ENCODE data around the gene MRPL28. TPM values are rescaled to one million over a fixed set of nuclear protein-coding genes. Genes with fewer than 3 reads are reported as not detected.
"Not testable (repeated sequence)": the region's sequence is repeated elsewhere in the genome, so short reads cannot be mapped to it uniquely, and the experiment has no call there.

MRPL28 gene
- total RNA-seq, 6 donors from 2014 or later, result 48.8 to 83.9 (median 58.4) TPM

DNA sequence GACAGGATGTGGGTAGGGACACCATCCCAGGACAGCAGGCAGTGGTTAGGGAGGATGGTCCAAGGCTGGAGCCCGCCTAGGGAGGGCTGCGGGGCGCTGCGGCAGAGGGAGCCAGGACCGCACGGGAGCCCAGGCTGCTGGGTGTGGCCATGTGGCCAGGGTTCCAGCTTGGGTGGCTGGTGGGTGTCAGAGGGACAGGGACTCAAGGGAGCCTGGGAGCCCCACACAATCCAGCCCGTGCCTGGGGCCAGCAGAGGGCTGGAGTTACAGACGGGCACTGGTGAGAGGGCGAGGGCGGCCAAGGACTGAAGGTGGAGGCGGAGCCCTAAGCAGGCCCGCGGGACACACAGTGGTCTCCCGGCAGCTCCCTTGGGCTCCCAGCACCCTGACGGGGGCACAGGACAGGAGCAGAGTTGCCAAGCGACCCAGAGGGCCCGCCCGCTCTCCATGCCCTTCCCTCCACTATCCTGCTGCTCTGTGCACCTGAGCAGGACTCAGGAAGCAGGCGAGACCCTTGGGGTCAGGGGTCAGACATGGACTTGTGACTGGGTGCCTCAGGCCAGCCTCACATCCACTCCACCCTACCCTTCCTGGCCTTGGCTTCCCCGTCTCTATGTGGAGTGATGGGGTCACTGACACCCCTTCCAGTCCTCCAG, 7.1 kb downstream of the MRPL28 start:
- no peak overlapping the region for H3K27ac ChIP-seq
- no peaks in the 10 kb centered on the region for H3K9me3 ChIP-seq
- TF ChIP-seq, protein P1, sequence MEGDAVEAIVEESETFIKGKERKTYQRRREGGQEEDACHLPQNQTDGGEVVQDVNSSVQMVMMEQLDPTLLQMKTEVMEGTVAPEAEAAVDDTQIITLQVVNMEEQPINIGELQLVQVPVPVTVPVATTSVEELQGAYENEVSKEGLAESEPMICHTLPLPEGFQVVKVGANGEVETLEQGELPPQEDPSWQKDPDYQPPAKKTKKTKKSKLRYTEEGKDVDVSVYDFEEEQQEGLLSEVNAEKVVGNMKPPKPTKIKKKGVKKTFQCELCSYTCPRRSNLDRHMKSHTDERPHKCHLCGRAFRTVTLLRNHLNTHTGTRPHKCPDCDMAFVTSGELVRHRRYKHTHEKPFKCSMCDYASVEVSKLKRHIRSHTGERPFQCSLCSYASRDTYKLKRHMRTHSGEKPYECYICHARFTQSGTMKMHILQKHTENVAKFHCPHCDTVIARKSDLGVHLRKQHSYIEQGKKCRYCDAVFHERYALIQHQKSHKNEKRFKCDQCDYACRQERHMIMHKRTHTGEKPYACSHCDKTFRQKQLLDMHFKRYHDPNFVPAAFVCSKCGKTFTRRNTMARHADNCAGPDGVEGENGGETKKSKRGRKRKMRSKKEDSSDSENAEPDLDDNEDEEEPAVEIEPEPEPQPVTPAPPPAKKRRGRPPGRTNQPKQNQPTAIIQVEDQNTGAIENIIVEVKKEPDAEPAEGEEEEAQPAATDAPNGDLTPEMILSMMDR (IDR thresholded peaks at IDR 0.05), result no peak
- TF ChIP-seq EP300 (IDR thresholded peaks at IDR 0.05) (no peak), POLR2A (IDR thresholded peaks at IDR 0.05) (no peak), POLR2AphosphoS5 (IDR thresholded peaks at IDR 0.05) (no peak)
- H3K27me3 ChIP-seq, result no peaks in the 10 kb centered on the region
- ATAC-seq (ENCODE audit: low FRiP score in 2 of 2), result no peak
- no peak overlapping the region for H3K4me3 ChIP-seq
- H3K36me3 ChIP-seq, result peaks cover 10 to 23% (median 20%) of the 10 kb centered on the region in 4 donors
- 64 to 71% methylated on average over 6 to 18 of the region's 20 CpGs for WGBS, 2 donors
- peak in 1 of 2 donors; percentile 70 for DNase-seq
- H3K4me1 ChIP-seq, result peaks cover 0 to 6% (median 2%) of the 10 kb centered on the region in 4 donors

DNA sequence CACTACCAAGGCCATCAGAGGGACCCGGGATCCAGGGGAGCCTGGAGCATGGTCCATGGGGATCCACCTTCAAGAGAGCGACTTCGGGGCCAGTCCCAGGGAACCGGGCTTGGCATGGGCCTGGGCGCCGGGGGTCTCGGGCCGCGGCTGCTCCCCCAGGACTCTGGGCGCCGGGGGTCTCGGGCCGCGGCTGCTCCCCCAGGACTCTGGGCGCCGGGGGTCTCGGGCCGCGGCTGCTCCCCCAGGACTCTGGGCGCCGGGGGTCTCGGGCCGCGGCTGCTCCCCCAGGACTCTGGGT, 7.7 kb downstream of the MRPL28 start:
- H3K9me3 ChIP-seq; H3K4me1 ChIP-seq; ATAC-seq (ENCODE audit: low FRiP score in 2 of 2); H3K4me3 ChIP-seq; H3K27me3 ChIP-seq; H3K27ac ChIP-seq: not testable (repeated sequence)
- WGBS, 2 donors, result 100% methylated on average over 4 of the region's 24 CpGs; no CpG with 5 or more reads in 1 of the 2 donors
- DNase-seq, result peak in 1 of 2 donors; percentile 50
- H3K36me3 ChIP-seq, result peaks cover 4 to 18% (median 14%) of the 10 kb centered on the region in 4 donors

DNA sequence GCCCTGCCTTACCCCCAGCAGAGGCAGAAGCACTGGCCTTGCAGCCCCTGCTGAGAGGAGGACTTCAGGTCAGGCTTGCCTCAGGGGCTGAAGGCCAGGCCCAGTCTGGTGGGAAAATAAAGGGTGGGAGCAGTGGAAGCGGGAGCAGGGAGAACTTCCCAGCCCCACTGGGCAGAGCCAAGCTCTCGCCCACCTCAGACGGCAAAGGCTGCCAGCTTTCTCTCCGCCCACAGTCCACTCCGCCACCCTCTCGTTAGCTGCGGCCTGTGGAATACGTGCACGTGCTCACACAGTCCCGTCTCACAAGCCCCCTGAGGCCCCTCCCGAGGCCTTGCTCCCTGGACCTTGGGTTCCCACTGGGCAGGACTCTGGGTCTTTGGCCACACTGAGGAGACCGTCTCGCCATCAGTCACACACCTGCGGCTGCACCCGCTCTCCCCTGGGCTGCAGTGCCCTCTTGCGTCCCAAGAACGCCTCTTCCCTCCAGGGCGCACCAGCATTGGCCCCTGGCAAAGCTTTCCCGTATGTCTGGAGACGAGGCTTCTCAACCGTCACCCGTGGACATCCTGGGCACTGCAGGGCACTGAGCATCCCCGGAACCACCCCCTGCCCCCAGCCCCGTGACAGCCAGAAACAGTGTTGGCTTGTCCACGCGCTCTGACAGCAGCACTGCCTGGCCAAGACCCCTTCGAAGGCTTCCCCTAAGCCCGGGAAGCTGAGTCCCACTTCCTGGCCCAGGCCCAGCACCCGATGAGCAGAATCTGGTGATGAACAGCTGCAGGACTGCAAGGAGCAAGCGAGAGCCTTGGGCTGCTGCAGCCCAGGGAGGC, 8.3 kb downstream of the MRPL28 start:
- TF ChIP-seq EP300 (IDR thresholded peaks at IDR 0.05) (no peak), POLR2AphosphoS5 (IDR thresholded peaks at IDR 0.05) (no peak), POLR2A (IDR thresholded peaks at IDR 0.05) (no peak)
- TF ChIP-seq, protein P1 (IDR thresholded peaks at IDR 0.05), result peak; percentile 69 to 89 (median 81)
- peak; percentile 85 to 87 for DNase-seq
- ATAC-seq (ENCODE audit: low FRiP score in 2 of 2), result peak; percentile 70 to 74
- H3K4me1 ChIP-seq, result peaks cover 0 to 6% (median 2%) of the 10 kb centered on the region in 4 donors
- H3K36me3 ChIP-seq, result peaks cover 0 to 12% (median 8%) of the 10 kb centered on the region in 4 donors
- no peak overlapping the region for H3K27ac ChIP-seq
- H3K27me3 ChIP-seq, result no peaks in the 10 kb centered on the region
- 27 to 40% methylated on average over 4 to 30 of the region's 30 CpGs for WGBS, 2 donors
- H3K9me3 ChIP-seq, result no peaks in the 10 kb centered on the region
- no peak overlapping the region for H3K4me3 ChIP-seq

DNA sequence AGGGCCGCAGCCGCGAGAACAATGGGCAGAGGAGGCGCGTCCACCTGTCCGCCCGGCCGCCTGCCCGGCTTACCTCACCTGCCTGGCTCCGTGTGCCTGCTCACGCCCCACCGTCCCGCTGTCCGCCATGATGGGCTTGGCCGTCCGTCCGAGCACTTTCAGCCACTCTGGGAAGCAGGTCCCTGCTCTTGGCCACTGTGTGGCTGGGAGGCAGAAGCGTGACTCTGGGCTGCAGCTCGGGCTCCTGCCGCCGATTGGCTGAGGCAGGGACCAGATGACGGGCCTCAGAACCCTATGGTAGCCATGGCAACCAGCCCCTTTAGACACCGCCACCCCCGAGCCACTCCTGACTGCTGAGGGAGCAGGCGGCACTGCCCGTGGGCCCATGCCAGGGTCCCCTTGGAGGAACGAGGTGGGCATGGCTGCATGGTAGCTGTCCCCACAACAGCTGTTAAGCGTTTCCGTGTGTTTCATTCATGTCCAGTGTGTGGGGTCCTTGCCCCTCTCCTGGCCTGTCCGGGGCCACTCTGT, 8.9 kb downstream of the MRPL28 start:
- no peak overlapping the region for H3K27ac ChIP-seq
- 82 to 86% methylated on average over 28 to 29 of the region's 30 CpGs for WGBS, 2 donors
- no peaks in the 10 kb centered on the region for H3K27me3 ChIP-seq
- peaks cover 0 to 5% (median 1%) of the 10 kb centered on the region in 4 donors for H3K36me3 ChIP-seq
- TF ChIP-seq EP300 (IDR thresholded peaks at IDR 0.05) (no peak), POLR2AphosphoS5 (IDR thresholded peaks at IDR 0.05) (no peak), POLR2A (IDR thresholded peaks at IDR 0.05) (no peak)
- TF ChIP-seq, protein P1 (IDR thresholded peaks at IDR 0.05), result no peak
- DNase-seq, result peak in 1 of 2 donors; percentile 79
- H3K4me3 ChIP-seq, result no peak overlapping the region
- peaks cover 0 to 6% (median 2%) of the 10 kb centered on the region in 4 donors for H3K4me1 ChIP-seq
- H3K9me3 ChIP-seq, result no peaks in the 10 kb centered on the region
- ATAC-seq (ENCODE audit: low FRiP score in 2 of 2), result no peak

DNA sequence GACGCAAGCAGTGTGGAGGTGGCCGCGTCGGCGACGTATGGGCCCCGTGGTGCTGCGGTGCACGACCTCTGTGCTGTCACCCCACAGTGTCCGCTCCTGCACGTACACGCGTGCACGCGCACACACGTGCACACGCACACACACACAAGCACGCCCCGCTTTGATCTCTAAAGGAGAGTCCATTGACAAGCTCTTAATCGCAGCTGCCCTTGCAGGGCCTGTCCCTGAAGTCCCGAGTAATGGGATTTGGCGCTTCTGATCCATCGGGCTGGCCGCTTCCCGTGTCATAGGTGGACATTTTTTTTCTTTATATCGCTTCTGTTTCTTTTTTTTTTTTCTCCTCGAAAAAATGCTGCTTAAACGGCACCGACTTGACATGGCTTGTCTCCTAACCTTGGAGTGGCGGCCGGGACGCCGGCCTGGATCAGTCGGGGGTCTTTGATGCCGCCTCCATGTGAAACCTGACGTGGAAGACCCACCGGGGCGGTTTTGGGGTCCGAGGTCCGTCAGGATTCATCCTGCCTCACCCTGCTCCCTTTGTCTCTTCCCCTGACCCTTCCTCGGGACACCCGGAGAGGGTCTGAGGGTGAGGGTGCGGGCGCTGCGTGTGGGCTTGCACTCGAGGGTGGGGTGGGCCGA, 9.5 kb downstream of the MRPL28 start:
- DNase-seq (no peak), ATAC-seq (ENCODE audit: low FRiP score in 2 of 2) (no peak)
- Histone ChIP-seq H3K27ac (no peak overlapping the region), H3K4me1 (peaks cover 0 to 6% (median 2%) of the 10 kb centered on the region in 4 donors), H3K4me3 (no peak overlapping the region), H3K27me3 (no peaks in the 10 kb centered on the region), H3K9me3 (no peaks in the 10 kb centered on the region), H3K36me3 (no peaks in the 10 kb centered on the region)
- WGBS, 2 donors, result 92 to 93% methylated on average over 44 to 47 of the region's 47 CpGs
- TF ChIP-seq EP300 (IDR thresholded peaks at IDR 0.05), result no peak
- no peak for TF ChIP-seq POLR2A (IDR thresholded peaks at IDR 0.05)
- TF ChIP-seq, protein P1 (IDR thresholded peaks at IDR 0.05), result no peak
- no peak for TF ChIP-seq POLR2AphosphoS5 (IDR thresholded peaks at IDR 0.05)
